ENCODE results near the gene OR5K1. TPM values are rescaled to one million over a fixed set of nuclear protein-coding genes. Genes with fewer than 3 reads are reported as not detected.

The OR5K1 gene
- total RNA-seq = not detected
- long read RNA-seq = 0 reads

- intact Hi-C loops (cut with micrococcal nuclease) = no loop called here
- no peak for ATAC-seq
- DNase-seq = no peak
Measured at GRCh38 chr3:98462901-98463300, at the start of gene OR5K1. Gene OR5K1 (plus strand): TSS chr3:98463201. CDS start chr3:98469577, 6,376 bp downstream.

GRCh38 chr3:98432575-98432974 lies 30.4 kb upstream of the OR5K1 start:
- intact Hi-C loops (cut with micrococcal nuclease) = no loop called here
- DNase-seq (no peak), ATAC-seq (no peak)

- intact Hi-C loops (cut with micrococcal nuclease) = no loop called here
- DNase-seq (no peak), ATAC-seq (no peak)
Measured at GRCh38 chr3:98433764-98434163, 29.2 kb upstream of the OR5K1 start.

- intact Hi-C loops (cut with micrococcal nuclease) = no loop called here
- no peak for DNase-seq
- ATAC-seq = no peak
Measured at GRCh38 chr3:98434412-98434811, 28.6 kb upstream of the OR5K1 start.

- intact Hi-C loops (cut with micrococcal nuclease) = no loop called here
- ATAC-seq (no peak), DNase-seq (no peak)
Measured at GRCh38 chr3:98440283-98440682, 22.7 kb upstream of the OR5K1 start.

- intact Hi-C loops (cut with micrococcal nuclease) = no loop called here
- ATAC-seq (no peak), DNase-seq (no peak)
Measured at GRCh38 chr3:98445949-98446406, 17.0 kb upstream of the OR5K1 start.

GRCh38 chr3:98449606-98450193 lies 13.3 kb upstream of the OR5K1 start:
- intact Hi-C loops (cut with micrococcal nuclease) = no loop called here
- ATAC-seq (no peak), DNase-seq (no peak)

GRCh38 chr3:98450372-98450771 lies 12.6 kb upstream of the OR5K1 start:
- no peak for ATAC-seq

GRCh38 chr3:98453827-98454226 lies 9.2 kb upstream of the OR5K1 start:
- DNase-seq = no peak
- intact Hi-C loops (cut with micrococcal nuclease) = no loop called here
- no peak for ATAC-seq

More at GRCh38 chr3:98450372-98450771, 12.6 kb upstream of the OR5K1 start:
- DNase-seq = no peak
- intact Hi-C loops (cut with micrococcal nuclease) = no loop called here

- DNase-seq (no peak), ATAC-seq (no peak)
- intact Hi-C loops (cut with micrococcal nuclease) = no loop called here
Measured at GRCh38 chr3:98454929-98455328, 8.1 kb upstream of the OR5K1 start.

GRCh38 chr3:98457543-98457942 lies 5.5 kb upstream of the OR5K1 start:
- ATAC-seq = no peak
- no peak for DNase-seq
- intact Hi-C loops (cut with micrococcal nuclease) = no loop called here

- ATAC-seq (no peak), DNase-seq (no peak)
- intact Hi-C loops (cut with micrococcal nuclease) = no loop called here
Measured at GRCh38 chr3:98460220-98460619, 2.8 kb upstream of the OR5K1 start.

- ATAC-seq = no peak
- intact Hi-C loops (cut with micrococcal nuclease) = no loop called here
- no peak for DNase-seq
Measured at GRCh38 chr3:98482717-98483482, 19.9 kb downstream of the OR5K1 start.

- ATAC-seq (no peak), DNase-seq (no peak)
- intact Hi-C loops (cut with micrococcal nuclease) = no loop called here
Measured at GRCh38 chr3:98483626-98484025, 20.6 kb downstream of the OR5K1 start.

- intact Hi-C loops (cut with micrococcal nuclease) = no loop called here
Measured at GRCh38 chr3:98497381-98497780, 34.4 kb downstream of the OR5K1 start, which contains the start of gene OR5K2. Gene OR5K2 (plus strand): TSS chr3:98497681. CDS start chr3:98497681, 0 bp downstream.

GRCh38 chr3:98500019-98500418 lies 37.0 kb downstream of the OR5K1 start:
- ATAC-seq = no peak
- no peak for DNase-seq

More at GRCh38 chr3:98497381-98497780, 34.4 kb downstream of the OR5K1 start, which contains the start of gene OR5K2:
- DNase-seq = no peak
- ATAC-seq = no peak

GRCh38 chr3:98501270-98501669 lies 38.3 kb downstream of the OR5K1 start:
- no peak for ATAC-seq
- intact Hi-C loops (cut with micrococcal nuclease) = no loop called here
- no peak for DNase-seq

More at GRCh38 chr3:98500019-98500418, 37.0 kb downstream of the OR5K1 start:
- intact Hi-C loops (cut with micrococcal nuclease) = no loop called here

GRCh38 chr3:98501863-98502576 lies 39.0 kb downstream of the OR5K1 start:
- DNase-seq = no peak
- no peak for ATAC-seq
- intact Hi-C loops (cut with micrococcal nuclease) = no loop called here

GRCh38 chr3:98504539-98504938 lies 41.5 kb downstream of the OR5K1 start:
- DNase-seq (no peak), ATAC-seq (no peak)
- intact Hi-C loops (cut with micrococcal nuclease) = no loop called here

GRCh38 chr3:98508582-98508981 lies 45.6 kb downstream of the OR5K1 start:
- DNase-seq = no peak
- ATAC-seq = no peak
- intact Hi-C loops (cut with micrococcal nuclease) = no loop called here
